ENCODE measurements around the gene USP32.

USP32 gene

DNA sequence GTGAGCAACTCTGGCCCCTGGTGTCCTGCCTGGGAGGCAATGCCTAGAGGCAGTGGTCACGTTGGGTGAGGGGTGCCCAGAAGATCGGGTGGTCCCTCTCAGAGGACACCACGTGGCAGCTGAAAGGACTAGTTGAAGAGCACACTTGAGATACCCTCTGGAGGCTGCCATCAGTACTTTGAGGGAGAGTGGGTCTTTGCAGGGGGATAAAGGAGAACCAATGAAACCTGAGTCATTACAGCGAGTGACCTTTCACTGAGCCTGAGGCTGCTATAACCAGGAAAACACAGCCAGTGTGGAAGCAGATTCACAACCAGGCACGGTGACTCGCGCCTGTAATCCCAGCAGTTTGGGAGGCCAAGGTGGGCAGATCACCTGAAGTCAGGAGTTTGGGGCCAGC is 223.3 kb downstream of the USP32 start:
- DNase-seq: no peak

DNA sequence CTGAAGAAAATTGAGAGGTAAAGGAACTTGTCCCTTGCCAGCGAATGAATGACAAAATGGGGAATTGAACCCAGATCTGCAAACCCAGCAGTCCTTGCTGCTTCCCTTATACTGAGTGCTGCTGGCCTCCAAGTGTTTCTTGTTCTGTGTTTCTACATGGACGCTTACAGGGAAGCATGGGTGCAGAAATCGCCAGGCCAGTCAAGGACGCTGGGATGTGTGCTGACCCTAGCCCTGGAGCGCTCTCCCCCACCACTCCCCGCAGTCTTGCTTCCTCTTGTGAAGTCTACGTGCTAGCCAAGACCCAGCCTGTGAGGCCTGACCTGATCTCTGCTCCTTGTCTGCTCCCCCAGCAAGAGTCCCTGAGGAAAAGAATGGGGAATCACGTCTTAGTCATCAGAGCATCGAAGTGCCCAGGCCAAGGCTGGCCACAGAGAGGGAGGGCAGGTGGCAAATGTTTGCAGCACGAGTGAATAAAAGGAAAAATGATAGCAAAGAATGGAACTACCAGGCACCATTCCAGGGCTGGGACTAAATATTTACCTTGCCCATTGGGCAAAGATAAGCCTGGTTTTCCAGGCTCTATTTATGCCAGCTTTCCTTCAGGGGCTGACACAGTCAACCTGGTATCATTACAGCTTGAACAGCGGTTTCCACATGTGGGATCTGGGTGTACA is 224.7 kb downstream of the USP32 start:
- no peak for DNase-seq

DNA sequence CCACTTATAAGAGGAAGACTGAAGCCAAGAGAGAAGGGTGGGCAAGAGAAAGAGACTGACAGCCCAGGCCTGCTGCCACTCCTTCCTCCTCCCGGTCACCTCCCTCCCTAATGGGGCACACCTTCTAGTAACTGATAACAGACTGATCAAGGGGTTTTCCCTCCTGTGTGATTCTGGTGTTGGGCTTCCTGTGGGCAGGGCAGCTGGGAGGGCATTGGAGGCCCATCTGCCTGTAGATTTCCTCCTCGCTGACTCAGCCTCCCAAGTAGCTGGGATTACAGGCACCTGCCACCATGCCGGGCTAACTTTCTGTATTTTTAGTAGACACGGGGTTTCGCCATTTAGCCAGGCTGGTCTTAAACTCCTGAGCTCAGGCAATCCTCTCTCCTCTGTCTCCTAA is 226.0 kb downstream of the USP32 start:
- DNase-seq: no peak

DNA sequence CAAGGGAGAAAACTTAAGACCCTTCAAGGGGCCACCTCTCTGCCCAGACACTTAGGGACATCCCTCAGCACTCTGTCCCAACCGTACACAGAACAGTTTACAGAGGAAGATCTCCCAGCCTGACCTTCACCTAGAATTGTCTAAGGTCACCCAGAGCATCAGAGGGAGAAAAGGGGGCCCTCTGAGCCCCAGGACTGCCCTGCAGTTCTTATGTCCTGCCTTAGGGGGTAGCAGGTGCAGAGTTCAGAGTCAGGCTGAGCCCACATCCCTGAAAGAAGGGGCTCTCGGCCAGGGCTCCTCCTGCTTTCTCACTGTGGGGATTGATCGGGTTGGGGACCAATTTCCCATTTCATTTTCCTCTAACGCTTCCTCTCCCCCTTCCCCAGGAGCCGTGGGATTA is 226.7 kb downstream of the USP32 start:
- no peak for DNase-seq

- no peak for DNase-seq
Measured at GRCh38 chr17:60164697-60165096, 227.2 kb downstream of the USP32 start.

DNA sequence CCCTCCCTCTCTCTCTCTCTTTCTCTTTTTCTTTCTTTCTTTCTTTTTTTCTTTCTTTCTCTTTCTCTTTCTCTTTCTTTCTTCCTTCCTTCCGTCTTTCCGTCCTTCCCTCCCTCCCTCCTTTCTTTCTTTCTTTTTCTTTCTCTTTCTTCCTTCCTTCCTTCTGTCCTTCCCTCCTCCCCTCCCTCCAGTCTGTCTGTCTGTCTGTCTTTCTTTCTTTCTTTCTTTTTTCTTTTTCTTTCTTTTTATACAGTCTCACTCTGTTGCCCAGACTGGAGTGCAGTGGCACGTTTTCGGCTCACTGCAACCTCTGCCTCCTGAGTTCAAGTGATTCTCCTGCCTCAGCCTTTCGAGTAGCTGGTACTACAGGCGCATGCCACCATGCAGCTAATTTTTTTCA is 227.8 kb downstream of the USP32 start:
- DNase-seq: no peak

GRCh38 chr17:60163108-60163784 is 228.7 kb downstream of the USP32 start:
- DNase-seq: no peak

GRCh38 chr17:60161598-60162330 is 230.2 kb downstream of the USP32 start:
- DNase-seq: no peak

DNA sequence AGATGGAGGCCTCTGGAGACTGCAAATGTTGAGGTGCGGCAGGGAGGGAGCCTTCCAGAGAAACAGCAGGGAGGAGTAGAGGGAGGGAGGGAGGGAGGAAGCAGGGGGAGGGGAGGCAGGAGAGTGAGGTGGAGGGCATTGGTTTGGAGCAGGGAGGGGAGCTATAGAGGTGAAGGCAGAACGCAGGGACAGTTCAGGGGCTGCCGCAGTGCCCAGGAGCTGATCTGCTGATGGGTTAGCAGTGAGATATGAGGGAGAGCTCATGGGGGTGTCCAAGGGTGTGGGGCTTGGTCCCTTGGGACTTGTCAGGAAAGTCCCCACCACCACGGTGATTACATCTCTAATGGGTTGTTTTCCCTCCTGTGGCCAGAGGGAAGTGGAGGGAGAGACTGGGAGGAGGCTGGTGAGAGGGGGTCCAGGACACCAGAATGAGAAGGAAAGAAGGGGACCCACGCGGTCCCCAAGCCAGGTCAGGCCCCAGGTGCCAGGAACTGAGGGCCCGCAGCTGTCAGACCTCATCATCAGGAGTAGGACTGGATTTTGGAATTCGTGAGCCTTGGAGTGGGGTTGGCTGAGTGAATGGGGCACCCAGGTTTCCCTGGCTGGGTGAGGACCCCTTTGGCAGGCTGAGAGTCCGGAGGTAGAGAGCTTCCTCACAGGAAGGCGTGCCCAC is 231.0 kb downstream of the USP32 start:
- no peak for DNase-seq

GRCh38 chr17:60159479-60159866 is 232.5 kb downstream of the USP32 start:
- no peak for DNase-seq

- no peak for DNase-seq
Measured at GRCh38 chr17:60158751-60159478, 233.0 kb downstream of the USP32 start.

DNA sequence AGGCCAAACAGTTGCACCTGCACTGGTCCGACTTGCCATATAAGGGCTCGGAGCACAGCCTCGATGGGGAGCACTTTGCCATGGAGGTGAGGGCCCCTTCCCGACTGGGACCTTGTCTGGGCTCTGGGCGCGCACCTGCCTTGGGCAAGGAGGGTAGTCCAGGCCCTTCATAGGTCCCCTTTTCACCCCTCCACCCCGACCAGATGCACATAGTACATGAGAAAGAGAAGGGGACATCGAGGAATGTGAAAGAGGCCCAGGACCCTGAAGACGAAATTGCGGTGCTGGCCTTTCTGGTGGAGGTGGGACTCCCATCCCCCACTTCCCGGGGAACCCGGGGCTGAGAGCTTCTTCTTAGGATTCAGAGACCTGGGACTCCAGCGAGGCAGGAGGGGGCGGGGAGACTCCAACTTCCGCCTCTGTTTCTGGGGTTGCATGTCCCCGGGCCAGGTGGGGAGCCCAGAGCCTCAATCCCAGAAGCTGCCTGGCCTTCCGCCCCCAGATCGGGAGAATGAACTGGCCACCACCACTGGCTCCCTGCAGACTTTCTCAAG is 234.4 kb downstream of the USP32 start:
- no peak for DNase-seq

DNA sequence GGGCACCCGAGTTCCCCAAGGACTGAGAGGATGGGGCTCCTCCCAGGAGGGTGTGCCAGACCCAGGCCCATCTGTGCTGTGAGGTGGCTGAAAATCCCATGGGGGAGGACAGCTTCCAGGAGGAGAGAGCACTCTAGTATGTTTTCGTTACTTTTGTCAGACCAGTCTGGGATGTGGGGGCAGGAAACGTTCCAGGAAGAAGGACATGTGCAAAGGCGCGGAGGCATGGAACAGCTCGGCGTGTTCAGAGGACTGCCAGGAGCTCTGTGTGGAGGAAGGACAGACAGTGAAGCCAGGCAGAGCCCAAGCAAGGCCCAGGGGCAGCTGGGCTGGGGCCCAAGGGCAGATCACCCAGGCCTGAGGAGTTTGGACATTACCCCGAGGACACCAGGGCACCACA is 235.2 kb downstream of the USP32 start:
- DNase-seq: no peak

GRCh38 chr17:60155815-60156214 is 236.1 kb downstream of the USP32 start:
- DNase-seq: no peak

DNA sequence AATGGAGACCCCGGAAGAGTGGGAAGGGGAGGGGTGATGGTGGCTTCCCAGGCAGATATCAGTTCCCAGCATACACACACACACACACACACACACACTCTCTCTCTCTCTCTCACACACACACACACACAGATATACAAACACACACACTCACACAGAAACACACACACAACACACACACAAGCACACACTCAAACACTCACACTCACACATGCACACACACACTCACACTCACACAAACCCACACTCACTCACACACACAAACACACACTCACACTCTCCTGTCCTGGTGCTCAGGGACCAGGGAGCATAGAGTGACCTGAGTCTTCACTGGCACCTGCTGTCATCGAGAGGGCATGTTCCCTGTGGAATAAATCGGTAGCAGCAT is 236.5 kb downstream of the USP32 start:
- no peak for DNase-seq

GRCh38 chr17:60154616-60155426 is 237.1 kb downstream of the USP32 start:
- no peak for DNase-seq

DNA sequence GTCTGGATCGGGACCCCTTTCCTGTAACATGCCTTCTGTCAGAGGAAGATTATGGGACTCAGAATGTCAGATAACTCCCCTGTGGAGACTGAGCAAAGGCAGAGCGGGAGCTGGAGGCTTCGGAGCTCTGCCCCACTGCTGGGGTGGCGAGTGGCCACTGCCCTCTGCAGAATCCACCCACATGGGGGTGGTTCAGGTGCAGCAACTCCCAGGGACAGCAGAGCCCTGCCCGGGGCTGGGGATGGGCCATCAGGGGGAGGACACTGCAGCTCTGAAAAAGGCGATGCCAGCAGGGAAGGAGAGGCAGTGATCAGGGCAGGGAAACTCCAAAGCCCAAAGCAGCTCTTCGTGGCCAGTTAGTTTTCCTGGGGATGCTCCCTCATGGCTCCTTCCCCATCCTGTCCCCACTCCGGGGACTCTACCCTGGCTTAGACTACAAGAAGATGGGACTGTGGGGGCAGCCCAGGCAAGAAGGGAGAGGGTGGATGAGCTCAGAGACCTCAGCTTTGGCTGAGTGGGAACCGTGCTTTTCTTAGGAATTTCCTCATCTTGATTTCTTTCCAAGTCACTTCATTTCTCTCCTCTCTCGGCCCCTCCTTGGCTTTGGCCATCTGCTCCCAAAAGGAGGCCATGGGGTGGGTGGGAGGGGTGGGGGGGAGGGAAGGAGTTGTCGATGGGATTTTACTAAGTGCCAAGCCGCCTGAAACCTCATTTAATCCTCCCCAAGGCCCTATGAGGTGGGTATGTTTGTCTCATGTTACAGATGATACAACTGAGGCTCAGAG is 238.1 kb downstream of the USP32 start:
- DNase-seq: no peak

GRCh38 chr17:60151355-60151754 is 240.6 kb downstream of the USP32 start:
- no peak for DNase-seq

DNA sequence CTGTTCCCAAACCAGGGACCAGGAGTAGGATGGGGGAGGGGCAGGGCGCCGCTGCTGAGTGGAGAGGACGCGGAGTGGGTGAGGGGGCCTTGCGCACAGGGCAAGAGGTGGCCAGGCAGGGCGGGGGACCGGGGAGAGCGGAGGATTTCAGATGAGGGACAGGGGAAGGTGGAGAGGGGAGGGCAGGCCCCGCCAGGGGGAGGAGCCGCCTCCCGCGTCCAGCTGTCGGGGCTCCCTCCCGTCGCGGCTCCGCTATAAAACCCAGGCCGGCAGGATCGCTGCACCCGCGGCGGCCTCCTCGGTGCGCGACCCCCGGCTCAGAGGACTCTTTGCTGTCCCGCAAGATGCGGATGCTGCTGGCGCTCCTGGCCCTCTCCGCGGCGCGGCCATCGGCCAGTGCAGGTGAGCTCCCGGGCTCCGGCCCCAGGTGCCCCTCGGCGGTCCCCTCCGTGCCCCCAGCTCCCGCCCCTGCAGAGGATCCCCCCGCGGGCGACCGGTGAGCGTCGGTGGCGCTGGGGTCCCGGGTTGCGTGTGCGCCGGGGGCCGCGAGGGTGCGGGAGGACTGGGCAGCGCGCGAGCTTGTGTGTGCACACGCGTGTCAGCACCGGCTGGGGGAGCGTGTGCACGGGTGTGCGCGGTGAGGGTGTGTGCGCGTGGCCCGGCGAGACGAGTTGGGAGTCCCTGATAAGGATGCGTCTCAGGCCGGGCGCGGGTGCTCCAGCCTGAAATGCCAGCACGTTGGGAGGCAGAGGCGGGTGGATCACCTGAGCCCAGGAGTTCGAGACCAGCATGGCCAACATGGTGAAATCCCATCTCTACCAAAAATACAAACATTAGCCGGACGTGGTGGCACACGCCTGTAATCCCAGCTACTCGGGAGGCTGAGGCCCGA is 242.0 kb downstream of the USP32 start, which contains the start of gene CA4:
CA4 (plus strand) TSS at position 283 of the 892 bp plus-strand sequence; CDS start at position 345, 62 bp downstream.
- DNase-seq: no peak

DNA sequence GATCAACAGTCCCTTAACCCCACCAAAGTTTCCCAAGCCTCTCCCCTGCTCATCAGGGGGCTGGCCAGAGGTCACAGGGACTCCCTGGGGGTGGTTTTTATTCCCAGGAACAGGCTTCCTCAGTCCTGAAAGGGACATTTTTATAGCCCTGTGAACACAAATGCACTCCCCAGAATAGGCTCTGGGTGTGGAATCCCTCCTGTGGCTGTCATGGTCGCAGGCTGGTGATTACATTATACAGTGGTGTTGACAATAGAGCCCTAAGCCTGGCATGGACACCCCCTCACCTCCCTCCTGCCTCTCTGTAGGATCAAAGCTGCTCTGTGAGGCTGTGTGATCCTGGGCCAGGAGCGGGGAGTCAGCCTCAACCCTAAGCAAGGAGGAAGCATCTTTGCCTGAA is 243.6 kb downstream of the USP32 start:
- no peak for DNase-seq
